GM12872 (cell line): ENCODE measurements around the gene HSF4.

Source experiments
- TF ChIP-seq, protein P1 (sequence below): IDR thresholded peaks from 3 replicates; pipeline ENCODE4 v1.5.1; 2011; ENCODE audit warnings: low read depth, mild to moderate bottlenecking, low read length, moderate library complexity; ENCODE audit not compliant: insufficient read depth

The HSF4 gene

GRCh38 chr16:67158637-67159600, 5.6 kb upstream of the HSF4 start:
- TF ChIP-seq, protein P1, sequence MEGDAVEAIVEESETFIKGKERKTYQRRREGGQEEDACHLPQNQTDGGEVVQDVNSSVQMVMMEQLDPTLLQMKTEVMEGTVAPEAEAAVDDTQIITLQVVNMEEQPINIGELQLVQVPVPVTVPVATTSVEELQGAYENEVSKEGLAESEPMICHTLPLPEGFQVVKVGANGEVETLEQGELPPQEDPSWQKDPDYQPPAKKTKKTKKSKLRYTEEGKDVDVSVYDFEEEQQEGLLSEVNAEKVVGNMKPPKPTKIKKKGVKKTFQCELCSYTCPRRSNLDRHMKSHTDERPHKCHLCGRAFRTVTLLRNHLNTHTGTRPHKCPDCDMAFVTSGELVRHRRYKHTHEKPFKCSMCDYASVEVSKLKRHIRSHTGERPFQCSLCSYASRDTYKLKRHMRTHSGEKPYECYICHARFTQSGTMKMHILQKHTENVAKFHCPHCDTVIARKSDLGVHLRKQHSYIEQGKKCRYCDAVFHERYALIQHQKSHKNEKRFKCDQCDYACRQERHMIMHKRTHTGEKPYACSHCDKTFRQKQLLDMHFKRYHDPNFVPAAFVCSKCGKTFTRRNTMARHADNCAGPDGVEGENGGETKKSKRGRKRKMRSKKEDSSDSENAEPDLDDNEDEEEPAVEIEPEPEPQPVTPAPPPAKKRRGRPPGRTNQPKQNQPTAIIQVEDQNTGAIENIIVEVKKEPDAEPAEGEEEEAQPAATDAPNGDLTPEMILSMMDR = no peak

DNA sequence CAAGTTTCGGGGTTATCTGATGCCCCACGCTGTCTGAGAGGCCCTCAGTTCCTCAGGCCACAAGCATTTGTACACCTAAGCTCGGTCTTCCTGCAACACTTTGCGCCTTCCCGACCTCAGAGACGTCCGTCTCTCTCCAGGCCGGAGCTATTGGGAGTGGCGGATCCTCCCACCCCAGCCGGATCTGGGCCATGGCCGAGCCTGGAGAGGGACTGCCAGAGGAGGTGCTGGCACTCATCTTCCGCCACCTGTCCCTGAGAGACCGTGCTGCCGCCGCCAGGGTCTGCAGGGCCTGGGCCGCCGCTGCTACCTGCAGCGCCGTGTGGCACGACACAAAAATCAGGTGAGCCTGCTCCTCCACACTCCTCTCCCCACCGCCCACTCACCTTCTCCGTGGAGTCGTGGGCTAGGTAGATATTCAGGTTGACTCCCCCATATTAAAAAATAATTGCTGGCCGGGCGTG, 2.9 kb upstream of the HSF4 start:
- TF ChIP-seq, protein P1 = no peak

DNA sequence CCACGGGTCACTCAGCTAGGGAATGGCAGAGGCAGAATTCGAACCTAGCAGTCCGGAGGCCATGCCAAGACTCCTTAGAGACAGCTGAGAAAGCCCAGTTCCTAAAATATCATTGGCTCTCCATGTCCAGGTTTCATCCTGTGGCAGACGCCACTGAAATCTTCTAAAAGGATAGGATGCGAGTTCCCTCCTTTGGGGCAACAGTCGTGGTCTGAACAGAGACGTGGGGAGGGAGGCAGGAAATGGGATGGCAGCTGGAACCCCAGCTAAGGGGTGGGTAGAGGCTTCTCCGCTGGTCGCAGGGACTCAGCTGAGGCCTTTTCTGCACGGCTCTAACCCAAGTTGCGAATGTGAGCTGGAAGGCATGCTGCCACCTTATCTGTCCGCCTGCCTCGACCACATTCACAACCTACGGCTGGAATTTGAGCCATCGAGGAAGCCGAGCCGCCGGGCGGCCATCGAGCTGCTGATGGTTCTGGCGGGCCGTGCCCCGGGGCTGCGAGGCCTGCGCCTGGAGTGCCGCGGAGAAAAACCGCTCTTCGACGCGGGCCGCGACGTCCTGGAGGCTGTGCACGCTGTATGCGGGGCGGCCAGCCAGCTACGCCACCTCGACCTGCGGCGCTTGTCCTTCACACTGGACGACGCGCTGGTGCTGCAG, 1.9 kb upstream of the HSF4 start:
- TF ChIP-seq, protein P1 = no peak

DNA sequence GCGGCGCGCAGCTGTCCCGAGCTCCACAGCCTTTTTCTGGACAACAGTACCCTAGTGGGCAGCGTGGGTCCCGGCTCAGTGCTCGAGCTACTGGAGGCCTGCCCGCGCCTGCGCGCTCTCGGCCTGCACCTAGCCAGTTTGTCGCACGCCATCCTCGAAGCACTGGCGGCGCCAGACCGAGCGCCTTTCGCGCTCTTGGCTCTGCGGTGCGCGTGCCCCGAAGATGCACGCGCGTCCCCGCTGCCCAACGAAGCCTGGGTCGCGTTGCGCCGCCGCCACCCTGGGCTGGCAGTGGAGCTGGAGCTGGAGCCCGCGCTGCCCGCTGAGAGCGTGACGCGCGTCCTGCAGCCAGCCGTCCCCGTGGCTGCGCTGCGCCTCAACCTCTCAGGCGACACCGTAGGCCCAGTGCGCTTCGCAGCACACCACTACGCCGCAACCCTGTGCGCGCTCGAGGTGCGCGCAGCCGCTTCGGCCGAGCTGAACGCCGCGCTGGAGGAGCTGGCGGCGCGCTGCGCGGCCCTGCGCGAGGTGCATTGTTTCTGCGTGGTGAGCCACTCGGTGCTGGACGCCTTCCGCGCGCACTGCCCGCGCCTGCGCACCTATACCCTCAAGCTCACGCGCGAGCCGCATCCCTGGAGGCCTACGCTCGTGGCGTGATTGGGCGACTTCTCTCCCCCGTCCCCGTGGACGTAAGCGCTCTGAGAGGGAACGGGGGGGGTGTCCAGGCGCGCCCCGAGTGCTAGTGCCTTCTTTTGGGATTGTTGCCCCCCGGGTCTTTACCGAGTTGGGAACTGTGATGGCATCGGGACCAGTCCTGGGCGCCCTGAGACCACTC, 1.2 kb upstream of the HSF4 start:
- TF ChIP-seq, protein P1 = no peak

DNA sequence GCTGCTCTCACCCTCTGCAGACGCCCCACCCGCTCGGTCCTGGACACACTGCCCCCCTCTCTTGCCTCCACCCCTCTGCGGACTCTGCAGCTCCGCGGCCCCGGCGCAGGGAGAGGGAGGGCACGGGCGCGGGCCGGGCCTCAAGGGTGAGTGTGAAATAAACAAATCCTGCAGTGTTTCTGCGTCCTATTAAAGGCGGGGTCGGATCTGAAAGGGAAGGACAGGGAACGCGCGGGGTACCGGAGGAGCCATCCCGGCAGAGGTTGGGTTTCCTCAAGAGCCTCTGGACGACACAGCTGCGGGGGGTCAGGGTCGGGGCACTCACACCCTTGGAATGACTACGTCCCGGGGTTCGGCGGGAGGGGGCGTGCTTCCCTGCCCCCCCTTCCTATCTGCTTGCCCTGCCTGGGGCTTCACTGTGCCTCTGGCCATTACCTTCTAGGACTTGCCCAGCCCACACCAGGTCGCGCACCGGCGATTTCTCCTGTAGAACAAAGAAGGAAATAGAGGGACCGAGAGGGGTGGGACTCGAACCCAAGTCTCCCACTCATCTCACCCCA, 466 bp upstream of the HSF4 start:
- TF ChIP-seq, protein P1 = no peak

DNA sequence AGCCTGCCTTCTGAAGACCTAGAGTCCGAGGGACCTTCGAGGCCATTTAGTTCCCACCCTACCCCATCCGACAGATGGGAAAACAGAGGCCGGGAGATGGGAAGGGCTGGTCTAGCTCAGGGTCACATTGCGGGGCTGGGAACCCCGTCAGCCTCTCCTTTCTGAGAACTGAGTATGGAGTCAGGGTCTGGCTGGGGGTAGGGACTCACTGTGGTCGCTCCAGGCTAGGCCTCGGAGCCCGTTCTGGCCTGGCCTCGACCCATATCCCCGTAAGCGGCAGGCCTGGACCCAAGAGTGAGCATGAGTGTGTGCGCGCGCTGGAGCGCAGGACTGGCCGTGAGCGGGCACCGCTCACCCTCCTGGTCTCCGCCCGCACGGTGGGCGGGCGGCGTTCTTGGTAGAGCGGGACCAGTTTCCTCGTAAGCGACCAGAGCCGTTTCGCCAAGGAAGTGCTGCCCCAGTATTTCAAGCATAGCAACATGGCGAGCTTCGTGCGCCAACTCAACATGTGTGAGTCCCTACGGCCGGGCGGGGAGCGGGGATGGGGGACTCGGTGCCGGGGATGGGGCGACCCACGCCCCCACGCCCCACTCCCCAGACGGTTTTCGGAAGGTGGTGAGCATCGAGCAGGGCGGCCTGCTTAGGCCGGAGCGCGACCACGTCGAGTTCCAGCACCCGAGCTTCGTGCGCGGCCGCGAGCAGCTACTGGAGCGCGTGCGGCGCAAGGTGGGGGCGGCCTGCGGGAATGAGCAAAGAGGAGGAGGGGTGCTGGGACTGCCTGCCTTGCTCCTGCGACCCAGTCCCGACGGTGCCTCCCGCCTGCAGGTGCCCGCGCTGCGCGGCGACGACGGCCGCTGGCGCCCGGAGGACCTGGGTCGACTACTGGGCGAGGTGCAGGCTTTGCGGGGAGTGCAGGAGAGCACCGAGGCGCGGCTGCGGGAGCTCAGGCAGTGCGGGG, 855 bp downstream of the HSF4 start:
- TF ChIP-seq, protein P1 = no peak
